HCT116 (cell line): ENCODE data around the gene ELFN1. TPM values are rescaled to one million over a fixed set of nuclear protein-coding genes. Genes with fewer than 3 reads are reported as not detected.

Source experiments
- ATAC-seq: fragments of 200-7000 bp; cut with Tn5 transposase; 2 replicates; pipeline ENCODE4 v1.9.1; 2020; ENCODE audit warnings: mild to moderate bottlenecking, moderate library complexity
- BruUV-seq: library from RNA; stranded (reverse); fragments of 400-500 nt; replicated peaks from 2 replicates; lab custom pipeline; 2021; lab: Mats Ljungman, UMichigan
- CTCF ChIA-PET: fragments of 300-600 bp; sonication (Branson Sonifier 250); formaldehyde crosslinking; loops from one replicate; lab custom pipeline; 2021; ENCODE audit warnings: antibody characterized with exemption; lab: Charles Lee
- POLR2A ChIA-PET: fragments of 300-600, 350-600 bp; sonication (Branson Sonifier 250); formaldehyde crosslinking; loops from one replicate; lab custom pipeline; 2021; ENCODE audit warnings: antibody characterized with exemption; lab: Charles Lee
- RAD21 ChIA-PET, 2 experiments: fragments of 300-600 bp; sonication (Branson Sonifier 250); formaldehyde crosslinking; loops; one replicate each; lab custom pipeline; 2023; ENCODE audit warnings: low total read pairs in 2 of 2; ENCODE audit not compliant: uncharacterized antibody in 2 of 2, unreplicated experiment in 2 of 2, low non-redundant PET in 1 of 2; lab: Charles Lee
- DNase-seq: peaks from one replicate; pipeline ENCODE4 v3.0.0-alpha.2; 2010; ENCODE audit warnings: low read depth, low spot score
- H2AFZ ChIP-seq: fragments of 200-600 bp; shearing (Covaris generic), sonication (generic); 2 replicates; pipeline ENCODE4 v1.6.1; 2017; ENCODE audit warnings: low read depth, mixed run types, mixed read lengths, antibody characterized with exemption, low read length; ENCODE audit not compliant: poor library complexity, severe bottlenecking
- H3K27ac ChIP-seq: 2 replicates; pipeline ENCODE4 v1.5.1; 2012; ENCODE audit warnings: low read depth, low read length
- H3K27me3 ChIP-seq: fragments of 200-600 bp; sonication (generic); 2 replicates; pipeline ENCODE4 v1.6.1; 2016; ENCODE audit warnings: mixed run types, low read length, mixed read lengths; ENCODE audit not compliant: insufficient read depth
- H3K36me3 ChIP-seq, 2 experiments: fragments of 200-500 bp in 1 of 2; fragments of 200-600 bp in 1 of 2; sonication (Bioruptor generic) in 1 of 2; sonication (generic) in 1 of 2; 2 replicates each; pipeline versions ENCODE4 v1.5.1 to v1.6.1; 2014 to 2016; ENCODE audit warnings: low read length in 2 of 2, inconsistent platforms in 1 of 2, mixed read lengths in 1 of 2, mixed run types in 1 of 2; ENCODE audit not compliant: insufficient read depth in 2 of 2, control insufficient read depth in 1 of 2
- H3K4me1 ChIP-seq, 2 experiments: fragments of 200-600 bp in 1 of 2; sonication (generic) in 1 of 2; 2 replicates each; pipeline versions ENCODE4 v1.5.1 to v1.6.1; 2012 to 2017; ENCODE audit warnings: low read length in 2 of 2, inconsistent platforms in 1 of 2, mild to moderate bottlenecking in 1 of 2, mixed read lengths in 1 of 2, mixed run types in 1 of 2, moderate library complexity in 1 of 2; ENCODE audit not compliant: insufficient read depth in 2 of 2, control insufficient read depth in 1 of 2
- H3K4me2 ChIP-seq: fragments of 200-600 bp; sonication (generic); 2 replicates; pipeline ENCODE4 v1.6.1; 2017; ENCODE audit warnings: mixed run types, low read length, mixed read lengths
- H3K4me3 ChIP-seq, 2 experiments: fragments of 200-600 bp in 1 of 2; sonication (generic) in 1 of 2; replicated peaks in 1 of 2; 2 replicates each; pipeline ENCODE4 v1.5.1; 2011 to 2016; ENCODE audit warnings: low read length in 2 of 2, control low read depth in 1 of 2, low read depth in 1 of 2, mild to moderate bottlenecking in 1 of 2, mixed read lengths in 1 of 2, mixed run types in 1 of 2
- H3K79me2 ChIP-seq: fragments of 200-600 bp; sonication (generic); 2 replicates; pipeline ENCODE4 v1.6.1; 2017; ENCODE audit warnings: mild to moderate bottlenecking, mixed run types, low read length, moderate library complexity, mixed read lengths; ENCODE audit not compliant: insufficient read depth
- H3K9ac ChIP-seq: fragments of 200-600 bp; sonication (generic); 2 replicates; pipeline ENCODE4 v1.6.1; 2016; ENCODE audit warnings: low read length, mixed read lengths
- H3K9me2 ChIP-seq: fragments of 200-600 bp; sonication (generic), shearing (Covaris generic); 2 replicates; pipeline ENCODE4 v1.6.1; 2017; ENCODE audit warnings: mixed run types, mild to moderate bottlenecking, moderate library complexity; ENCODE audit not compliant: insufficient read depth
- H3K9me3 ChIP-seq, 2 experiments: fragments of 200-500 bp in 1 of 2; fragments of 200-600 bp in 1 of 2; sonication (Bioruptor generic) in 1 of 2; sonication (generic) in 1 of 2; 2 replicates each; pipeline ENCODE4 v1.6.1; 2014 to 2017; ENCODE audit warnings: low read length in 2 of 2, mixed read lengths in 2 of 2, inconsistent platforms in 1 of 2, low read depth in 1 of 2, mild to moderate bottlenecking in 1 of 2, mixed run types in 1 of 2, moderate library complexity in 1 of 2; ENCODE audit not compliant: control insufficient read depth in 1 of 2, insufficient read depth in 1 of 2
- H4K20me1 ChIP-seq: fragments of 200-600 bp; sonication (generic), shearing (Covaris generic); 2 replicates; pipeline ENCODE4 v1.6.1; 2017; ENCODE audit warnings: mixed run types, mild to moderate bottlenecking, moderate library complexity; ENCODE audit not compliant: insufficient read depth
- ATF3 ChIP-seq: IDR thresholded peaks from 2 replicates; pipeline ENCODE4 v1.6.1; 2012
- CBX3 ChIP-seq: IDR thresholded peaks from 2 replicates; pipeline ENCODE4 v1.6.1; 2012; ENCODE audit warnings: low read depth
- CEBPB ChIP-seq: IDR thresholded peaks from 2 replicates; pipeline ENCODE4 v1.6.1; 2012; ENCODE audit warnings: low read depth
- CTCF ChIP-seq, 3 experiments: fragments of 200-600 bp in 1 of 3; sonication (generic) in 1 of 3; IDR thresholded peaks in 2 of 3; conservative IDR thresholded peaks in 1 of 3; 2 replicates each; pipeline ENCODE4 v1.5.1; 2012 to 2017; ENCODE audit warnings: low read depth in 2 of 3, low read length in 2 of 3, antibody characterized with exemption in 1 of 3, borderline replicate concordance in 1 of 3, control low read depth in 1 of 3, mild to moderate bottlenecking in 1 of 3, mixed read lengths in 1 of 3, mixed run types in 1 of 3, moderate library complexity in 1 of 3; ENCODE audit not compliant: insufficient read depth in 1 of 3
- EGR1 ChIP-seq: IDR thresholded peaks from 2 replicates; pipeline ENCODE4 v1.6.1; 2012; ENCODE audit warnings: low read depth
- ELF1 ChIP-seq: IDR thresholded peaks from 2 replicates; pipeline ENCODE4 v1.6.1; 2012; ENCODE audit warnings: low read depth, borderline replicate concordance
- EZH2 ChIP-seq: fragments of 200-600 bp; sonication (generic); IDR thresholded peaks from 2 replicates; pipeline ENCODE4 v1.6.1; 2017; ENCODE audit warnings: antibody characterized with exemption, mixed run types
- JUND ChIP-seq: IDR thresholded peaks from 2 replicates; pipeline ENCODE4 v1.6.1; 2012
- MAX ChIP-seq: IDR thresholded peaks from 2 replicates; pipeline ENCODE4 v1.6.1; 2012
- POLR2AphosphoS5 ChIP-seq: IDR thresholded peaks from 2 replicates; pipeline ENCODE4 v1.6.1; 2011; ENCODE audit warnings: mild to moderate bottlenecking, low read depth, low read length, moderate library complexity
- RAD21 ChIP-seq: IDR thresholded peaks from 2 replicates; pipeline ENCODE4 v1.6.1; 2012; ENCODE audit warnings: low read depth, mild to moderate bottlenecking
- REST ChIP-seq: IDR thresholded peaks from 2 replicates; pipeline ENCODE4 v1.6.1; 2012; ENCODE audit warnings: low read depth
- SIN3A ChIP-seq: IDR thresholded peaks from 2 replicates; pipeline ENCODE4 v1.6.1; 2012; ENCODE audit warnings: low read depth
- SP1 ChIP-seq: IDR thresholded peaks from 2 replicates; pipeline ENCODE4 v1.6.1; 2012; ENCODE audit warnings: low read depth
- SRF ChIP-seq: IDR thresholded peaks from 2 replicates; pipeline ENCODE4 v1.6.1; 2012; ENCODE audit warnings: low read depth
- YY1 ChIP-seq: IDR thresholded peaks from 2 replicates; pipeline ENCODE4 v1.6.1; 2011; ENCODE audit warnings: low read length, low read depth, moderate library complexity, mild to moderate bottlenecking; ENCODE audit not compliant: insufficient replicate concordance; ENCODE audit errors: extremely low read depth
- ZFX ChIP-seq: fragments of 450-650 bp; IDR thresholded peaks from 2 replicates; pipeline ENCODE4 v1.6.1; 2017
- intact Hi-C: fragments of 100-400 bp; cut with micrococcal nuclease; formaldehyde crosslinking; loops from 2 replicates; pipeline ENCODE4 v1.10.0; 2022
- total RNA-seq: library from RNA; stranded (reverse); gene quantifications from one replicate; pipeline ENCODE4 v1.2.1, GENCODE V29; 2021; ENCODE audit not compliant: unreplicated experiment

ELFN1 gene
- total RNA-seq, 1 experiment from 2014 or later: 4.4 TPM

DNA sequence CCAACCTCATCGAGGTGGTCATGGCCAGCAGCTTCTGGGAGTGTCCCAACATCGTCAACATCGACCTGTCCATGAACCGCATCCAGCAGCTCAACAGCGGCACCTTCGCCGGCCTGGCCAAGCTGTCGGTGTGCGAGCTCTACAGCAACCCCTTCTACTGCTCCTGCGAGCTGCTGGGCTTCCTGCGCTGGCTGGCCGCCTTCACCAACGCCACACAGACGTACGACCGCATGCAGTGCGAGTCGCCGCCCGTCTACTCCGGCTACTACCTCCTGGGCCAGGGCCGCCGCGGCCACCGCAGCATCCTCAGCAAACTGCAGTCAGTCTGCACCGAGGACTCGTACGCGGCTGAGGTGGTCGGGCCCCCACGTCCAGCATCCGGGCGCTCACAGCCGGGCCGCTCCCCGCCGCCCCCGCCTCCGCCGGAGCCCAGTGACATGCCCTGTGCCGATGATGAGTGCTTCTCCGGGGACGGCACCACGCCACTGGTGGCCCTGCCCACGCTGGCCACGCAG lies 75.0 kb downstream of the ELFN1 start:
- no peaks in the 10 kb centered on the region for H4K20me1 ChIP-seq
- DNase-seq (no peak), ATAC-seq (no peak)
- TF ChIP-seq MAX: no peak
- no peak for TF ChIP-seq CBX3
- no peak for TF ChIP-seq REST
- TF ChIP-seq CEBPB: no peak
- TF ChIP-seq RAD21: no peak
- no peak for TF ChIP-seq ATF3
- TF ChIP-seq ELF1: no peak
- no peak for TF ChIP-seq SIN3A
- no peak for TF ChIP-seq ZFX
- TF ChIP-seq SP1: no peak
- TF ChIP-seq EZH2: no peak
- no peak for TF ChIP-seq SRF
- TF ChIP-seq CTCF (IDR thresholded peaks at IDR 0.05 in 2 of 3, conservative IDR thresholded peaks at IDR 0.05 in 1 of 3; ENCODE audit: borderline replicate concordance in 1 of 3, insufficient read depth in 1 of 3, low read depth in 2 of 3, low read length in 2 of 3): no peak
- TF ChIP-seq YY1: no peak
- no peak for TF ChIP-seq POLR2AphosphoS5
- TF ChIP-seq JUND: no peak
- no peak for TF ChIP-seq EGR1
- H3K36me3 ChIP-seq: peaks cover 0 to 5% of the 10 kb centered on the region in 2 experiments; a peak in 1 of 4 replicates
- no peak overlapping the region for H3K4me3 ChIP-seq
- intact Hi-C loops: no loop called here
- H2AFZ ChIP-seq: no peak overlapping the region
- no peak overlapping the region for H3K4me2 ChIP-seq
- CTCF ChIA-PET: no interaction called here
- H3K79me2 ChIP-seq: peaks cover 19% of the 10 kb centered on the region
- BruUV-seq: no TSS peak
- no peaks in the 10 kb centered on the region for H3K27me3 ChIP-seq
- POLR2A ChIA-PET: no interaction called here
- no peak overlapping the region for H3K9ac ChIP-seq
- RAD21 ChIA-PET: no interaction called here
- H3K4me1 ChIP-seq: peaks cover 12 to 30% of the 10 kb centered on the region in 2 experiments
- H3K27ac ChIP-seq: no peak overlapping the region
- H3K9me2 ChIP-seq: no peaks in the 10 kb centered on the region
- H3K9me3 ChIP-seq: no peaks in the 10 kb centered on the region
